K562 (cell line): ENCODE results near the gene LAMTOR1. TPM values are rescaled to one million over a fixed set of nuclear protein-coding genes. Genes with fewer than 3 reads are reported as not detected.

Experiments used
- ARID2 ChIP-seq: fragments of 450-650 bp; IDR thresholded peaks from 2 replicates; pipeline ENCODE4 v1.6.1; 2017; ENCODE audit warnings: antibody characterized with exemption, mild to moderate bottlenecking
- ARID4B ChIP-seq: sonication (generic); formaldehyde crosslinking; IDR thresholded peaks from 2 replicates; pipeline ENCODE4 v1.8.0; 2022; ENCODE audit warnings: mild to moderate bottlenecking, missing genetic modification reagents
- CLOCK ChIP-seq: fragments of 250-450 bp; sonication (Bioruptor Pico); IDR thresholded peaks from 2 replicates; pipeline ENCODE4 v1.4.0; 2020; ENCODE audit warnings: mild to moderate bottlenecking, moderate library complexity, borderline replicate concordance
- DEAF1 ChIP-seq: fragments of 450-650 bp; formaldehyde crosslinking; IDR thresholded peaks from 2 replicates; pipeline ENCODE4 v1.4.0; 2020; ENCODE audit warnings: mild to moderate bottlenecking, moderate library complexity
- ELF4 ChIP-seq: fragments of 450-650 bp; formaldehyde crosslinking; IDR thresholded peaks from 2 replicates; pipeline ENCODE4 v1.4.0; 2022; ENCODE audit warnings: missing genetic modification characterization
- FOXK2 ChIP-seq, 2 experiments: fragments of 450-650 bp; IDR thresholded peaks in 1 of 2; conservative IDR thresholded peaks in 1 of 2; 2 replicates each; pipeline ENCODE4 v1.6.1; 2016; ENCODE audit warnings: low read depth in 2 of 2, mild to moderate bottlenecking in 1 of 2
- GATAD2B ChIP-seq: fragments of 450-650 bp; IDR thresholded peaks from 2 replicates; pipeline ENCODE4 v1.6.1; 2017; ENCODE audit warnings: mild to moderate bottlenecking, borderline replicate concordance
- HDAC8 ChIP-seq: fragments of 450-650 bp; IDR thresholded peaks from 2 replicates; pipeline ENCODE4 v1.6.1; 2016; ENCODE audit warnings: mild to moderate bottlenecking, missing genetic modification characterization, moderate library complexity, missing compliant biosample characterization
- KAT8 ChIP-seq: fragments of 450-650 bp; IDR thresholded peaks from 2 replicates; pipeline ENCODE4 v1.6.1; 2016; ENCODE audit warnings: low read depth, mild to moderate bottlenecking
- LARP7 ChIP-seq: fragments of 450-650 bp; IDR thresholded peaks from 2 replicates; pipeline ENCODE4 v1.6.1; 2016
- MEIS2 ChIP-seq: fragments of 450-650 bp; IDR thresholded peaks from 2 replicates; pipeline ENCODE4 v1.6.1; 2014; ENCODE audit warnings: mild to moderate bottlenecking; ENCODE audit not compliant: partially characterized antibody
- MYC ChIP-seq, 2 experiments: fragments of 250-450 bp in 1 of 2; sonication (Bioruptor Pico) in 1 of 2; IDR thresholded peaks; 2 replicates each; pipeline versions ENCODE4 v1.5.1 to v1.6.1; 2012 to 2021; ENCODE audit warnings: low read depth in 2 of 2, borderline replicate concordance in 1 of 2, improper control_type of control experiment in 1 of 2, low read length in 1 of 2, mild to moderate bottlenecking in 1 of 2, moderate library complexity in 1 of 2
- RUNX1 ChIP-seq: sonication (generic); IDR thresholded peaks from 2 replicates; pipeline ENCODE4 v1.6.1; 2016; ENCODE audit warnings: antibody characterized with exemption, low read depth
- USF1 ChIP-seq: sonication (generic); formaldehyde crosslinking; IDR thresholded peaks from 2 replicates; pipeline ENCODE4 v1.9.0; 2022; ENCODE audit warnings: mild to moderate bottlenecking, missing genetic modification reagents
- ZBED1 ChIP-seq: IDR thresholded peaks from 2 replicates; pipeline ENCODE4 v1.6.1; 2014
- ZNF507 ChIP-seq: conservative IDR thresholded peaks from 2 replicates; pipeline ENCODE4 v1.6.1; 2017; ENCODE audit warnings: missing genetic modification characterization, missing compliant biosample characterization
- ZNF583 ChIP-seq: fragments of 250-450 bp; sonication (Bioruptor Pico); IDR thresholded peaks from 2 replicates; pipeline ENCODE4 v1.4.0; 2020
- ZNF766 ChIP-seq: fragments of 200-800 bp; sonication (Bioruptor generic); conservative IDR thresholded peaks from 2 replicates; pipeline ENCODE4 v1.6.1; 2016; ENCODE audit warnings: missing genetic modification characterization, missing compliant biosample characterization
- ZNF77 ChIP-seq: fragments of 250-450 bp; sonication (Bioruptor Pico); IDR thresholded peaks from 2 replicates; pipeline ENCODE4 v1.5.0; 2020
- polyA plus RNA-seq, 8 experiments: library from polyadenylated mRNA; depleted of rRNA in 4 of 8; stranded (reverse) in 5 of 8; unstranded in 3 of 8; fragments of >200 nt; fragmentation: Nextera tagmentation in 2 of 8; fragmentation: Illumina TruSeq in 1 of 8; extraction: Ambion mirVana in 2 of 8; extraction: Trizol in 1 of 8; gene quantifications; 2 replicates each; pipeline versions ENCODE4 v1.2.1 to v1.2.3, GENCODE V29; 2011 to 2014; ENCODE audit warnings: inconsistent platforms in 1 of 8, missing spikeins in 1 of 8
- total RNA-seq, 7 experiments: library from RNA; depleted of rRNA in 6 of 7; stranded (reverse); fragments of >200 nt in 6 of 7; fragmentation: Illumina TruSeq in 2 of 7; extraction: Trizol in 2 of 7; gene quantifications; 2 replicates each; pipeline versions ENCODE4 v1.2.1 to v1.2.3, GENCODE V29; 2011 to 2021; ENCODE audit warnings: low replicate concordance in 1 of 7

The LAMTOR1 gene
- total and polyA plus RNA-seq, 9 of the 15 experiments (the other 6 are each of a cell fraction or from before 2014, with no cell fraction given): 62.6 to 104 (median 85.3) TPM

- TF ChIP-seq CLOCK (CRISPR knock-in tag): no peak
- TF ChIP-seq ARID4B (CRISPR knock-in tag): no peak
- no peak for TF ChIP-seq ELF4 (CRISPR knock-in tag)
- TF ChIP-seq MYC (IDR thresholded peaks at IDR 0.05; ENCODE audit: low read depth, low read length): peak; percentile 70
- TF ChIP-seq MYC (CRISPR knock-in tag; IDR thresholded peaks at IDR 0.05; ENCODE audit: borderline replicate concordance, low read depth): no peak; the same call in 1 of the 2 replicates
- no peak for TF ChIP-seq KAT8
- no peak for TF ChIP-seq ZNF507 (tag)
- no peak; the same call in 1 of the 2 replicates for TF ChIP-seq HDAC8 (tag)
- TF ChIP-seq ARID2: no peak
- TF ChIP-seq ZNF77 (CRISPR knock-in tag): no peak
- no peak; the same call in 1 of the 2 replicates for TF ChIP-seq GATAD2B
- TF ChIP-seq USF1 (CRISPR knock-in tag): peak; percentile 98
- no peak for TF ChIP-seq ZNF766
- no peak for TF ChIP-seq DEAF1 (CRISPR knock-in tag)
- TF ChIP-seq MEIS2: no peak
- TF ChIP-seq ZBED1: no peak
- TF ChIP-seq FOXK2 (conservative IDR thresholded peaks at IDR 0.05 in 1 of 2, IDR thresholded peaks at IDR 0.05 in 1 of 2; ENCODE audit: low read depth in 2 of 2): peak; percentile 89 to 94
- peak; percentile 47; the same call in 1 of the 2 replicates for TF ChIP-seq ZNF583
- TF ChIP-seq RUNX1: no peak
- no peak for TF ChIP-seq LARP7
These were observed at the start of gene LAMTOR1 (continued) for GRCh38 chr11:72102946-72103753.
